ENCODE measurements around the gene CPNE8.

DNA sequence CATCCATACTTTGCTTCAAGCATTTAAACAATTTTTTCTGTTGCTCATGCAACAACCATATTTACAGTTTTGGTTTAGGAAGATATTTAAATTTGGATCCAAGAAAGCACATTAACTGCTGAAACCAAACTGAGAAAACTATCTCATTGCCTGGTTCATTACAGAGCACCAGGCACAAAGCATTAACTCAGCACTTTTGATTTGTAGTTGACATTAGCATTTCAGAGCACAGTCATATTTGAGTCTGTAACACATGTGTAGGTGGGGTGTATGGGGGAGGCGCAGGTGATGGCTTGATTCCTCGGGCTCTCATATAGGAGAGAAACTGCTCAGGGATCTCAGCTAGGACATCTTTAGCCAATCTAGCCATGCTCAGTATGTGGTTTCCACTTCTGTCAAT lies 251.7 kb downstream of the CPNE8 start:
- TF ChIP-seq GATA3 (IDR thresholded peaks at IDR 0.05; ENCODE audit: low read depth, low read length): no peak
- TF ChIP-seq GATA2 (IDR thresholded peaks at IDR 0.05; ENCODE audit: low read depth, low read length): no peak
